BJ (cell line): Measurements from ENCODE around the gene GLRA1. TPM values are rescaled to one million over a fixed set of nuclear protein-coding genes. Genes with fewer than 3 reads are reported as not detected.
A peak's percentile ranks its signal among the peaks of the same experiment; 100 is the strongest.

ENCODE experiments used
- CTCF ChIA-PET: fragments of 350-600 bp; formaldehyde crosslinking; extraction: SDS; loops from one replicate; lab custom pipeline; 2021; ENCODE audit warnings: antibody characterized with exemption, inconsistent platforms; lab: Yijun Ruan, JAX
- POLR2A ChIA-PET: fragments of 300-600 bp; sonication (Branson Sonifier 250); formaldehyde crosslinking; extraction: SDS; loops from one replicate; lab custom pipeline; 2021; ENCODE audit warnings: antibody characterized with exemption; lab: Charles Lee
- DNase-seq: peaks from one replicate; pipeline ENCODE4 v3.0.0-alpha.2; 2011; ENCODE audit warnings: low read depth
- H3K27me3 ChIP-seq: 2 replicates; pipeline ENCODE4 v1.6.0; 2011; ENCODE audit warnings: low read length; ENCODE audit not compliant: control insufficient read depth, insufficient read depth
- H3K36me3 ChIP-seq: 2 replicates; pipeline ENCODE4 v1.5.1; 2011; ENCODE audit warnings: low read length; ENCODE audit not compliant: control insufficient read depth, insufficient read depth
- H3K4me3 ChIP-seq: 2 replicates; pipeline ENCODE4 v1.5.1; 2011; ENCODE audit warnings: low read depth, mild to moderate bottlenecking, control low read depth, low read length
- CTCF ChIP-seq: IDR thresholded peaks from 2 replicates; pipeline ENCODE4 v1.5.1; 2011; ENCODE audit warnings: low read depth, mild to moderate bottlenecking, control low read depth, inconsistent platforms, low read length, moderate library complexity; ENCODE audit not compliant: insufficient read depth
- polyA plus RNA-seq: library from polyadenylated mRNA; depleted of rRNA; stranded (reverse); fragments of >200 nt; gene quantifications from 2 replicates; pipeline ENCODE4 v1.2.3, GENCODE V29; 2011

GLRA1 gene
- polyA plus RNA-seq, 1 experiment: not detected

DNA sequence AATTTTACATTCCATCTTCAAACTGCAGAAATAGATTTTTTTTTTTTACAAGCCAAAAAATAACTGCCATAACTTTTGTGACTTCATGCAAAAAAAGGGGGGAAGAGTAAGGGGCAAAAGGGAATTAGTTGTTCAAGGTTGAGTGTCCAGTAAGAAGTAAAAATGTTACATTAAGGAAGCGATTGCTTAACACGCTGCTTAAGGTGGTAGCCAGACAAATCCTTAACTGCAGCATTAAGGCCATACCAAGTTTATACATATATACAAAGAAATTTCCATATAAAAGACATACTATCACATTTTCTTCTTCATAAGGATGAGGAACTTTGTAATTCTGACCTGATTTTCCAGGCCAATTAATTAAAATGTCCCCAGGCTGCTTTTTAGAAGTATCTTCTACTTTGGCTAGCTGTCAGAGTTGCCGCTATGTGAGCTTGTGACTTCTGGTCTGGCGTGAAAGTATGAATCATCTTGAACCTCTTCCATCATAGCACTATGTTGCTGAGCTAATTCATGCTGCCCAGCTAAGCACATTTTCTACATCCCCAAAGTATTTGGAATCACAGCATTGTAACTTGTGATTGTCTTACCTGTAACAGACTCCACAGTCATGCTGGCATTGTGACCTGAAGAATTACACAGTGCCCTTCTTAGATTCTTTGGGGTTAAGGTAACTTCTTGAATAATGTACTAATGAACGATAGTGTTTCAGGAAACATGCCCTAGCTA lies 112.9 kb downstream of the GLRA1 start:
- peaks cover 6% of the 10 kb centered on the region for H3K36me3 ChIP-seq
- H3K27me3 ChIP-seq: no peaks in the 10 kb centered on the region
- ChIA-PET POLR2A (no interaction called here), CTCF (interaction anchor here (1.3 kb wide), 1 partner anchor 331 kb away, joined by 4 read pairs; no protein-coding TSS in a partner anchor)
- peak; percentile 14 for DNase-seq
- no peak for TF ChIP-seq CTCF
- H3K4me3 ChIP-seq: no peak overlapping the region

DNA sequence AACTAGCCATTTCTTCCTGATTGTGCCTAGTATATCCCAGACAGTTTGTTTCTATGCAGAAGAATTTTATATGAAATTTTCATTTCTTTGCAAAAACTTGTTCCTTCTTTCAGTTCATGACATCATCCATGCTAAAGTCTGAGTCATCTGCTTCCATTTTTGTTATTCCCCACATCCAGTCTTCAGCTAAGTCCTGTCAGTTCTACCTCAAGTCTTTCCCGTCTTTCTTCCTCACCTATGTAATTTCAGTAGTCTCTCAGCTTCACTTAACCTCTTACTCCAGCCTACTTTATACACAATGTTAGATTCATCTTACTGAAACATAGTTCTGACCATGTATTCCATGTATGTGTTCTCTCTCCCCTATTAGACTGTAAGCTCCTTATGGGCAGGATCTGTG lies 113.8 kb downstream of the GLRA1 start:
- POLR2A ChIA-PET: no interaction called here
- Histone ChIP-seq H3K4me3 (no peak overlapping the region), H3K36me3 (peaks cover 6% of the 10 kb centered on the region), H3K27me3 (no peaks in the 10 kb centered on the region)
- CTCF ChIA-PET: interaction anchor here (1.3 kb wide), 1 partner anchor 332 kb away, joined by 4 read pairs; no protein-coding TSS in a partner anchor
- DNase-seq: no peak
- TF ChIP-seq CTCF: no peak

DNA sequence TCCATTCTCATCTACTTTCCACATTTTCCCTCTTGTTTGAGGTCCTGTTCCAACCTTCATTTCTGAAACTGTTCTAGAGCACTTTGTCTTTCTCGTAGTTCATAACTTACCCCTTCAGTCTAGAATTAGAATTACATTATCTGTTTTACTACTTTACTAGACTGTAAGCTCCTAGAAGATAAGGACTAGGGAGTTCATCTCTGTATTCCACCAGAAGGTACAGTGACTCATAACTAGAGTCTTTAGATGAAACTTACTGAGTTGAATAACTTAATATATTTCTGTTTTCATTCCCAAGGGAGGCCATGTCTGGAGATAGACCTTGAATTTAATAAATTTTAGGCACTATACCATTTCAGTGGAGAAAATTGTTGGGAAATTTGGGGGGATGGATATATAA lies 114.2 kb downstream of the GLRA1 start:
- DNase-seq: no peak
- CTCF ChIA-PET: interaction anchor here (1.6 kb wide), 1 partner anchor 15 kb away, joined by 7 read pairs; no protein-coding TSS in a partner anchor
- TF ChIP-seq CTCF: no peak
- Histone ChIP-seq H3K27me3 (no peaks in the 10 kb centered on the region), H3K4me3 (no peak overlapping the region), H3K36me3 (peaks cover 6% of the 10 kb centered on the region)
- POLR2A ChIA-PET: no interaction called here

GRCh38 chr5:151808451-151809169 lies 116.0 kb downstream of the GLRA1 start:
- CTCF ChIA-PET: interaction anchor here (1.6 kb wide), 1 partner anchor 17 kb away, joined by 7 read pairs; no protein-coding TSS in a partner anchor
- DNase-seq: no peak
- Histone ChIP-seq H3K4me3 (no peak overlapping the region), H3K27me3 (no peaks in the 10 kb centered on the region), H3K36me3 (peaks cover 7% of the 10 kb centered on the region)
- no peak for TF ChIP-seq CTCF
- POLR2A ChIA-PET: no interaction called here
